HG03139 (cell line): ENCODE measurements around the gene FCRL2.
"Not testable (repeated sequence)": the region's sequence is repeated elsewhere in the genome, so short reads cannot be mapped to it uniquely, and the experiment has no call there.

Source experiments
- ATAC-seq: cut with Tn5 transposase; IDR thresholded peaks from one replicate; pipeline ENCODE4 v1.9.1; 2021; ENCODE audit not compliant: unreplicated experiment

Gene FCRL2

GRCh38 chr1:157758018-157758417 lies 18.9 kb downstream of the FCRL2 start:
- no peak for ATAC-seq

- ATAC-seq = no peak
These were observed 23.3 kb downstream of the FCRL2 start for GRCh38 chr1:157753611-157754010.

DNA sequence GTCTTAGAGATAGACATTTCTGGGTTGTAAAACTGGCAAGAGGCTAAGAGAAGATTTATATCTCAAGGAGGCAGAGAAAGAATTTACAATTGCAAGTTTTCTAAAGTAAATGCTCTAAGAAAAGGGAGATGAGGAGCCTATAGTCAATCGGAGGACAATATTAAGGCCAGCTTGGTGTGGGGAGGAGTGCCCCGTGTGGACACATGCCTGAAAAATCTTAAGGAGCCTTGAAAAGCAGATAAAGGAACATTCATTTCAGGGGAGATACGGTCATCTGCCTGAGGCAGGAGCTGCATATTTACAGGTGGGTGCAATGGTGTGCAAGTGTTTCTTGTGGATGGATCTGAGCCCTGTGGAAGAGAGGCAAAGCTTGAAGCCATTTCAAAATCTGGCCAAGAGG lies 25.6 kb downstream of the FCRL2 start:
- ATAC-seq = no peak

GRCh38 chr1:157748262-157748817 lies 28.6 kb downstream of the FCRL2 start:
- ATAC-seq = no peak

- ATAC-seq = no peak
These were observed 37.6 kb downstream of the FCRL2 start for GRCh38 chr1:157739229-157739901.

- ATAC-seq = not testable (repeated sequence)
These were observed 40.9 kb downstream of the FCRL2 start for GRCh38 chr1:157735991-157736390.

GRCh38 chr1:157734321-157734720 lies 42.6 kb downstream of the FCRL2 start:
- ATAC-seq = no peak

DNA sequence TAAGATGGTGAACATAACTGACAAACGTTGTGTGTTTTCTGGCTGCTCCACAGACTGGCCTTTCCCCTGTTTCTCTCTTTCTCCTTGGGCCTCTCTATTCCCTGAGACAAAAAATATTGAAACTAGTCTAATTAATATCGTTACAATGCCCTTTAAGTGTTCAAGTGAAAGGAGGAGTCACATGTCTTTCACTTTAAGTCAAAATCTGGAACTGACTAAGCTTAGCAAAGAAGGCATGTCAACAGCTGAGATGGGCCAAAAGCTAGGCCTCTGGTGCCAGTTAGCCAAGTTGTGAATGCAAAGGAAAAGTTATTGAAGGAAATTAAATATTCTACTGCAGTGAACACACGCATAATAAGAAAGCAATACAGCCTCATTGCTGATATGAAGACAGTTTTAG lies 44.2 kb downstream of the FCRL2 start:
- no peak for ATAC-seq

GRCh38 chr1:157725221-157725577 lies 51.7 kb downstream of the FCRL2 start:
- no peak for ATAC-seq

- no peak for ATAC-seq
These were observed 52.3 kb downstream of the FCRL2 start for GRCh38 chr1:157724537-157725220.

DNA sequence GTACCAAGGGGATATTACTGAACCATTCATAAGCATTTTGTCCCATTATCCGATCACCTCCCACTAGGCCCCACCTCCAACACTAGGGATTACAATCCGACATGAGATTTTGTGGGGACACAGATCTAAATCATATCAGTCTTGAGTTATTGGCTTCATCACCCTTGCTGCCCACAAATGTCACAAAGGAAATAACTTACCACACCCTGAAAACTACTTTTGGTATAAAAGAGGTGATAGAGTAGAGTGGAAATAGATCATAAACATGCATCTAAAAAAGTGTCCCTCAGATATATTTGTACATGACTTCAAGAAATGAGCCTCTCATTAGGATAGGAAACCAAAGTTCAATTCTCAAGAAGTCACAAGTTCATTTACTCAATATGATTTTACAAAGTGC lies 53.8 kb downstream of the FCRL2 start:
- no peak for ATAC-seq

GRCh38 chr1:157721985-157722384 lies 54.9 kb downstream of the FCRL2 start:
- no peak for ATAC-seq

- ATAC-seq = no peak
These were observed 61.2 kb downstream of the FCRL2 start for GRCh38 chr1:157715736-157716135.

DNA sequence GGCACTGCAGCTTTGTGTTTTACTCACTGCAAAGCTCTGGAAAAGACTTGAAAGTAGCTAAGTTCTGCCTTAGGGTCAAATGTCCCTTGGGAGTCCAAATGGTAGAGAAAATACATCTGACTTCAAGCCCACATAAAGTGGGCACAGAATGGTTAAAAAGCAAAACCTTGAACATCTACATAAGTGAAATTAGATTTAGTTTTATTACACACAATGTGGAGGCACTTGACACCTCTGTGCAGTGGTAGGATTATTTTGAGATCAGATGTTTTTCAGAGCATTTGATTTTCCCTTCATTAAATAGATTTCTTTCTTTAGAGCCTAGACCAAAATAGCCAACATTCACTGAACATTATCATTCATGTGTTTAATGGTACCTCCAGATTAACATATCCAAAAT lies 65.1 kb downstream of the FCRL2 start:
- no peak for ATAC-seq

DNA sequence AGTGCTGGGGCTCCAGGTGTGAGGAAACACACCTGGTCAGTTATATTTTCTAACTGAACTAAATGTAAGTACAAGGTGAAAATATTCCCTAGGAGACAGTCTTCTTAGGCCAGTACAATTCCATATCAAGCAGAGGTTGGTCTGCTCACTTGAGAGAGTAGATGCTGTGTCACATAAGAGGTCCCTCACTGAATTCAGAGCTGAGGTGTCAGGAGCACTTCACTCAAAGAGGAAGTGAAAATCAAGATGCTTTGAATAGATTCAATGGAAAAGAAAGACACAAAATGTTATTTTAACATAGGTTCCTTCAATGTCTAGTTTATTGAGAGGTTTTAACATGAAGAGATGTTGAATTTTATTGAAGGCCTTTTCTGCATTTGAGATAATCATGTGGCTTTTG lies 72.1 kb downstream of the FCRL2 start:
- ATAC-seq = no peak

DNA sequence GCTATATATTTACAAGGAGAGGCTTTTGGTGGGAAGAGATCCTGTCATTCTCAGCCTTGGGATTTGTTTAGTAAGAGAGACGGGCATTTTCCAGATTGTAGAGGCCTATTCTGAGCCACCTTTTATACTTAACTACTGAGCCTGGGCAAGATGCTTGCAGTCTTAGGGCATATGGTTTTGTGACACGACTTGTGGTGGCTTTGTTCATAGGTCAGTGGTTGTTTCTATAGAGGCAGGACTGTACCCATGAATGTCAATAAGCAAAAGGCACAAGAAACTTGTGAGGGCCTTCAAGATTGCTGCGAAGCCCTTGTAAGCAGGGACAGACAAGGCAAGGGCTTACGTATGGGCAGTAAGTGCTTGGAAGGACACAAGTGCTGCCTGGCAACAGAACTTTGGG lies 73.0 kb downstream of the FCRL2 start:
- ATAC-seq = no peak

GRCh38 chr1:157702308-157702825 lies 74.6 kb downstream of the FCRL2 start:
- no peak for ATAC-seq

DNA sequence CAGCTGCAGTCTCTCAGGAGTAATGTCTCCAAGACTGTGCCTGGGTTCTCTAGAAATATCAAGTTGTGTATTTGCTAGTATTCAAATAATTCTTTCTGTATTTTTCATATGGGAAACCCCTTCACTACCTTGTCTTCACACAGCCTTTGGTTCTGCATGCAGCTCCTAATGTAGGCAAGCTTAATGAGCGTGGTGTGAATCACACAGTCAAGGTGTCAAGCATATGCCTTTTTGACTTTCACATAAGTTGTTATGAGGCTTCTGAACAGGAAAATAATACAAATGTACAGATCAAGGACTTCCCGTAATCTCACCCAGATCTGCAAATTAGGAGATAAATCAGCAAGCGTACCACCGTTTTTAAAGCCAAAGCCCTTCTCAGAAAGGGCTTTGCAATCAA lies 76.2 kb downstream of the FCRL2 start, which contains the start of gene FCRL3:
TSS of gene FCRL3 (minus strand) at position 38 of the 400 bp plus-strand sequence. CDS start 280 bp downstream, outside the sequence.
- no peak for ATAC-seq

DNA sequence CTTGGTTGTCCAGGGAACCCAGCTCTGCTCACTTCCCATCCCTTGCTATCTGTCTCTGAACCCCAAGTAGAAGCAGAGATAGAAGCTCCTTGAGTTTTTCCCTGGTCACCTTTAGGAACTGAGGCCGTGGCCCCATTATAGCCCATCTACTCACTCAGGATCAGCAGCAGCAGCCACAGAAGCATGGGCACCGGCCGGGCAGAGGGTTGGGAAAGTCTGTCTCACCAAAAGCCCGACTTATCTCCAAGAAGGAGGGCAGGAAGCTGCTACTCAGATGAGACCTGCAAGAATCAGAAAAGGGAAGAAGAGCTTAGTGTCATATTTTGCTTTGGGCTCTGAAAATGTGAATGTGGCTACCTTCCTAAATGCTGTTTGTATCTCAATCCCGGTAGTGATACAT lies 76.6 kb downstream of the FCRL2 start:
- ATAC-seq = no peak

DNA sequence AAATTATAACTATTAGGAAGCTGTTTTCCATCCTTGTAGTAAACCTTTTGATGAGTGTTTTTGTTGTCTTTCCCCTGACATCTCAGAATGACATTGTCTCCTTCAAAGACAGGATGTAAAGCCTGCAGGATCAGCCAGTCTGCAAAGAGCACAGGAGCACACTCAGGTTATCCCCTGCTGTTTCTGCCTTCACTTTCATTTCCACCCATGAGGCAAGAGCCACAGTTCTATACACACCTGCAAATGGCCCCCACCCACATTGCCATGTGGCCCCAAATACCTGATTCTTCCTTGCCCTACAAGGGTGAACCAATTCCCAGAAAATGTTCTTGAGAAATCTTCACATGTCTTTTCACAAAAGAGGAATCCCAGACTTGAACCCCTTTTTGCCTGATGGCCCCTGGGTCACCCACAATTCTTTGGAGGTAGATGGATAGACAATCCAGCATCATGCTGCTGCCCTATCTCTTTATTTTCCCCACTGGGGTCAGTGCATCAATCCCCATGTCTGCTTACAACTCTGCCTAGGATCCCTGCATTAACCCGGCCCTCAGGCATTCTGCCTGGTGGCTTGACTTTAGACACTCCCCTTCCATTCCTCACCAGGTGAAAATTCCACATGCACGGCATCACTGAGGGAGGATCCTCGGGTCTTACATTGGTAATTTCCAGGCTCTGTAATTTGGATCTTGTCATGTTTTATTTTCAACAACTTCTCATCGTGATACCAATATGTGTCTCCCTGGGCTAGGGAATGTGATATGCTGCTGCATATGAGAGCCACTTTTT lies 79.0 kb downstream of the FCRL2 start:
- ATAC-seq = no peak

GRCh38 chr1:157696966-157697628 lies 79.8 kb downstream of the FCRL2 start:
- no peak for ATAC-seq
